H9 (cell line): ENCODE results near the gene CNR1. TPM values are rescaled to one million over a fixed set of nuclear protein-coding genes. Genes with fewer than 3 reads are reported as not detected.

Experiments used
- DNase-seq: peaks from one replicate; pipeline ENCODE4 v3.0.0-alpha.2; 2017
- H2AFZ ChIP-seq: one replicate; pipeline ENCODE4 v1.6.1; 2013; ENCODE audit warnings: mild to moderate bottlenecking, low read length, control low read depth, moderate library complexity
- H2AK5ac ChIP-seq: 2 replicates; pipeline ENCODE4 v1.6.1; 2013; ENCODE audit warnings: low read length, control low read depth, mixed read lengths; ENCODE audit not compliant: insufficient read length
- H2BK120ac ChIP-seq: one replicate; pipeline ENCODE4 v1.6.1; 2013; ENCODE audit warnings: low read depth, mild to moderate bottlenecking, low read length, control low read depth, inconsistent platforms; ENCODE audit not compliant: poor library complexity, severe bottlenecking
- H2BK12ac ChIP-seq: 2 replicates; pipeline ENCODE4 v1.6.1; 2013; ENCODE audit warnings: low read length, control low read depth, mixed read lengths, low read depth; ENCODE audit not compliant: insufficient read length
- H2BK15ac ChIP-seq: 2 replicates; pipeline ENCODE4 v1.6.1; 2013; ENCODE audit warnings: low read depth, low read length, control low read depth
- H2BK20ac ChIP-seq: one replicate; pipeline ENCODE4 v1.6.1; 2013; ENCODE audit warnings: low read depth, mild to moderate bottlenecking, low read length, control low read depth, inconsistent platforms; ENCODE audit not compliant: poor library complexity, severe bottlenecking
- H2BK5ac ChIP-seq: 2 replicates; pipeline ENCODE4 v1.6.1; 2013; ENCODE audit warnings: low read length, control low read depth, mixed read lengths; ENCODE audit not compliant: insufficient read length
- H3K14ac ChIP-seq: 2 replicates; pipeline ENCODE4 v1.6.1; 2013; ENCODE audit warnings: low read length, control low read depth; ENCODE audit not compliant: insufficient read depth
- H3K18ac ChIP-seq: 2 replicates; pipeline ENCODE4 v1.6.1; 2013; ENCODE audit warnings: low read depth, mild to moderate bottlenecking, mixed read lengths, low read length, control low read depth; ENCODE audit not compliant: insufficient read length
- H3K23ac ChIP-seq: 2 replicates; pipeline ENCODE4 v1.6.1; 2013; ENCODE audit warnings: low read length, control low read depth, mixed read lengths, low read depth; ENCODE audit not compliant: insufficient read length
- H3K23me2 ChIP-seq: 2 replicates; pipeline ENCODE4 v1.6.1; 2013; ENCODE audit warnings: low read depth, mild to moderate bottlenecking, mixed read lengths, low read length, control low read depth; ENCODE audit not compliant: insufficient read length, poor library complexity, severe bottlenecking
- H3K27ac ChIP-seq: 2 replicates; pipeline ENCODE4 v1.5.1; 2013; ENCODE audit warnings: low read length, control low read depth, mixed read lengths, low read depth; ENCODE audit not compliant: insufficient read length
- H3K27me3 ChIP-seq: 2 replicates; pipeline ENCODE4 v1.6.1; 2013; ENCODE audit warnings: low read length, control low read depth, inconsistent platforms; ENCODE audit not compliant: insufficient read depth
- H3K4ac ChIP-seq: 2 replicates; pipeline ENCODE4 v1.6.1; 2013; ENCODE audit warnings: low read depth, mild to moderate bottlenecking, control low read depth, inconsistent platforms, low read length, moderate library complexity
- H3K4me1 ChIP-seq: 2 replicates; pipeline ENCODE4 v1.6.1; 2013; ENCODE audit warnings: low read length, control low read depth, inconsistent platforms; ENCODE audit not compliant: insufficient read depth
- H3K4me2 ChIP-seq: 2 replicates; pipeline ENCODE4 v1.6.1; 2013; ENCODE audit warnings: low read length, control low read depth, mixed read lengths; ENCODE audit not compliant: insufficient read length, insufficient read depth
- H3K56ac ChIP-seq: 2 replicates; pipeline ENCODE4 v1.6.1; 2013; ENCODE audit warnings: low read depth, mild to moderate bottlenecking, mixed read lengths, low read length, control low read depth; ENCODE audit not compliant: insufficient read length
- H3K79me1 ChIP-seq: 2 replicates; pipeline ENCODE4 v1.6.1; 2013; ENCODE audit warnings: low read depth, mild to moderate bottlenecking, moderate library complexity, low read length, control low read depth, inconsistent platforms; ENCODE audit not compliant: insufficient read depth, poor library complexity, severe bottlenecking
- H3K79me2 ChIP-seq: 2 replicates; pipeline ENCODE4 v1.6.1; 2013; ENCODE audit warnings: low read length, control low read depth, inconsistent platforms; ENCODE audit not compliant: insufficient read depth
- H3K9ac ChIP-seq: 2 replicates; pipeline ENCODE4 v1.6.1; 2013; ENCODE audit warnings: low read length, control low read depth, mixed read lengths; ENCODE audit not compliant: insufficient read length; ENCODE audit errors: extremely low read depth
- H3K9me3 ChIP-seq: one replicate; pipeline ENCODE4 v1.6.1; 2013; ENCODE audit warnings: low read depth, low read length, inconsistent platforms; ENCODE audit not compliant: control insufficient read depth
- H3T11ph ChIP-seq: one replicate; pipeline ENCODE4 v1.6.1; 2013; ENCODE audit warnings: mild to moderate bottlenecking, low read length, control low read depth, inconsistent platforms
- H4K20me1 ChIP-seq: one replicate; pipeline ENCODE4 v1.6.1; 2013; ENCODE audit not compliant: control insufficient read depth, insufficient read length, insufficient read depth
- H4K5ac ChIP-seq: 2 replicates; pipeline ENCODE4 v1.6.1; 2013; ENCODE audit warnings: low read depth, mild to moderate bottlenecking, mixed read lengths, low read length, control low read depth; ENCODE audit not compliant: insufficient read length
- H4K8ac ChIP-seq: replicated peaks from 2 replicates; pipeline ENCODE4 v1.6.1; 2013; ENCODE audit warnings: low read length, control low read depth, mixed read lengths, low read depth; ENCODE audit not compliant: insufficient read length
- H4K91ac ChIP-seq: 2 replicates; pipeline ENCODE4 v1.6.1; 2013; ENCODE audit warnings: low read depth, mild to moderate bottlenecking, moderate library complexity, mixed read lengths, low read length, control low read depth; ENCODE audit not compliant: insufficient read length
- H3K27ac Mint-ChIP-seq, 3 experiments: 2 replicates in 2 of 3; 3 replicates in 1 of 3; pipeline ENCODE4 v1.8.0; 2020 to 2021; ENCODE audit warnings: mixed read lengths in 3 of 3, mild to moderate bottlenecking in 1 of 3, moderate library complexity in 1 of 3
- H3K27me3 Mint-ChIP-seq: 2 replicates; pipeline ENCODE4 v1.8.0; 2021; ENCODE audit warnings: low read depth, mild to moderate bottlenecking, moderate library complexity, mixed read lengths
- H3K36me3 Mint-ChIP-seq, 3 experiments: 2 replicates in 2 of 3; 3 replicates in 1 of 3; pipeline ENCODE4 v1.8.0; 2020 to 2021; ENCODE audit warnings: low read depth in 3 of 3, mixed read lengths in 3 of 3; ENCODE audit not compliant: insufficient read depth in 1 of 3
- H3K4me1 Mint-ChIP-seq, 2 experiments: 2 replicates each; pipeline ENCODE4 v1.8.0; 2020; ENCODE audit warnings: mixed read lengths in 2 of 2
- H3K4me3 Mint-ChIP-seq, 2 experiments: 2 replicates in 1 of 2; 3 replicates in 1 of 2; pipeline ENCODE4 v1.8.0; 2020 to 2021; ENCODE audit warnings: mild to moderate bottlenecking in 2 of 2, mixed read lengths in 2 of 2, moderate library complexity in 1 of 2
- H3K9me3 Mint-ChIP-seq, 2 experiments: 2 replicates in 1 of 2; 3 replicates in 1 of 2; pipeline ENCODE4 v1.8.0; 2020; ENCODE audit warnings: mild to moderate bottlenecking in 2 of 2, mixed read lengths in 2 of 2, moderate library complexity in 1 of 2
- CTCF ChIP-seq: fragments of 200-600 bp; sonication (generic); conservative IDR thresholded peaks from 3 replicates; pipeline ENCODE4 v1.8.0; 2021; ENCODE audit warnings: antibody characterized with exemption, mild to moderate bottlenecking
- WGBS: extraction: QIAGEN DNeasy Blood & Tissue Kit; methylation state at CpG from one replicate; pipeline ENCODE4 v1.1.7; 2013; ENCODE audit warnings: missing lambda C conversion rate, low lambda C conversion rate, mixed read lengths; ENCODE audit not compliant: insufficient read length; ENCODE audit errors: extremely low coverage; 5-methylcytosine and 5-hydroxymethylcytosine counted together
- total RNA-seq: library from RNA; stranded (reverse); gene quantifications from 2 replicates; pipeline ENCODE4 v1.2.1, GENCODE V29; 2021

Gene CNR1
- total RNA-seq, 1 experiment from 2014 or later, result 0.72 TPM

DNA sequence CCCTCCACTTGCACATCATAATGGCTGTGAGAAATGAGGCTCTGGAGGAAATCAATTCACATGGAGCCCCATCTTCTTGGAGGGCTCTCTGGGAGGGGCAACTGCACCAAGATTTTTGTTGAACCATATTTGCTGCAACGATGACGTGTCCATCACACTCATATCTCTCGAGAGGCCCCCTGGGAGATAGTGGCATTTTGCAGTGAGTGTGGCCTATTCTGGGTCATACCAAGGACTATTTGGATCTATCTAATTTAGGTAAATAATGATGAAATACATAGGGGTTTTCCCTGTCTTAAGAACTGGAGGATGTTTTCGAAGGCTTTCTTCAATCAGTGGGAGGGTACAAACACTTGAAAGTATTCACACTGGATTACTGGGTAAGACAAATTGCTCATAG, 31.6 kb downstream of the CNR1 start:
- Histone ChIP-seq H3K4me1 (no peaks in the 10 kb centered on the region), H2BK120ac (peak overlapping the region; percentile 36), H2BK5ac (no peak overlapping the region), H4K91ac (no peak overlapping the region), H2BK15ac (no peak overlapping the region), H4K20me1 (no peaks in the 10 kb centered on the region), H3T11ph (no peak overlapping the region), H3K27me3 (no peaks in the 10 kb centered on the region), H3K23me2 (no peaks in the 10 kb centered on the region), H4K8ac (no peak overlapping the region), H3K18ac (no peak overlapping the region), H2AK5ac (no peak overlapping the region), H3K9me3 (no peaks in the 10 kb centered on the region), H2BK20ac (no peak overlapping the region), H3K56ac (no peak overlapping the region), H2BK12ac (no peak overlapping the region), H4K5ac (no peak overlapping the region), H2AFZ (no peak overlapping the region), H3K4me2 (no peak overlapping the region), H3K4ac (no peak overlapping the region), H3K23ac (no peak overlapping the region), H3K9ac (no peak overlapping the region), H3K14ac (no peak overlapping the region), H3K79me2 (no peaks in the 10 kb centered on the region), H3K79me1 (no peaks in the 10 kb centered on the region), H3K27ac (no peak overlapping the region)
- H3K27me3 Mint-ChIP-seq, result peaks cover under 1% of the 10 kb centered on the region; the same call in 1 of the 2 replicates
- no peaks in the 10 kb centered on the region for H3K9me3 Mint-ChIP-seq
- no peak overlapping the region for H3K4me3 Mint-ChIP-seq
- no peak overlapping the region for H3K27ac Mint-ChIP-seq
- no peak for TF ChIP-seq CTCF
- no peak for DNase-seq
- no peaks in the 10 kb centered on the region; a peak in 1 of 7 replicates for H3K36me3 Mint-ChIP-seq
- WGBS, result no CpG with 5 or more reads among the region's 4 CpGs
- peaks cover 0 to under 1% of the 10 kb centered on the region in 2 experiments; a peak in 1 of 4 replicates for H3K4me1 Mint-ChIP-seq
